Ovary (tissue), 3 donors: ENCODE measurements around the gene USP6.
"Not testable (repeated sequence)": the region's sequence is repeated elsewhere in the genome, so short reads cannot be mapped to it uniquely, and the experiment has no call there.

ENCODE experiments used
- EP300 ChIP-seq: sonication (generic); formaldehyde crosslinking; IDR thresholded peaks from one replicate; pipeline ENCODE4 v1.6.1; 2017; ENCODE audit warnings: antibody characterized with exemption
- TF ChIP-seq, protein P1 (sequence below), 3 donors: fragments of 450-650 bp in 2 of 3; fragments of 200-600 bp in 1 of 3; IDR thresholded peaks; one replicate each; pipeline versions ENCODE4 v1.5.1 to v1.8.0; 2016 to 2022; ENCODE audit warnings: antibody characterized with exemption in 3 of 3, mild to moderate bottlenecking in 1 of 3
- donor health status: DM: no; HTN: no; CAD: no.

DNA sequence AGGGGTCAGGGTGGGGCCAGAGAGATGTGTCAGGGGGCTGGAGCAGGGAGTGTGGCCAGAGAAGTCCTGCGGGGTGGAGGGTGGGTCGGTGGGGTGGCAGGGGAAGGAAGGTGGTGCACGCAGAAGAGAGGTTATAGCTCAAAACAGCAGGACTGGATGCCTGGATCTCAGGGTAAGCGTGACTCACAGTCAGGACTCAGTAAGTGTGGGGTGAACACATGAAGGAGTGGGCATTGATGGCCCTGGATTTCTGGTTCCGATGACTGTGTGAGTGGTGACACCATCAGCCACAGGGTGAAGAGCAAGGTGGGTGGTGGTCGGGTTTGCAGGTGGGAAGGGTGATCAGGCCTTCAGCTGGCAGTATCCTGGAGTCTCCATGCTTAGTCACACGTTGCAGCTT lies 6.2 kb downstream of the USP6 start:
- TF ChIP-seq, protein P1, sequence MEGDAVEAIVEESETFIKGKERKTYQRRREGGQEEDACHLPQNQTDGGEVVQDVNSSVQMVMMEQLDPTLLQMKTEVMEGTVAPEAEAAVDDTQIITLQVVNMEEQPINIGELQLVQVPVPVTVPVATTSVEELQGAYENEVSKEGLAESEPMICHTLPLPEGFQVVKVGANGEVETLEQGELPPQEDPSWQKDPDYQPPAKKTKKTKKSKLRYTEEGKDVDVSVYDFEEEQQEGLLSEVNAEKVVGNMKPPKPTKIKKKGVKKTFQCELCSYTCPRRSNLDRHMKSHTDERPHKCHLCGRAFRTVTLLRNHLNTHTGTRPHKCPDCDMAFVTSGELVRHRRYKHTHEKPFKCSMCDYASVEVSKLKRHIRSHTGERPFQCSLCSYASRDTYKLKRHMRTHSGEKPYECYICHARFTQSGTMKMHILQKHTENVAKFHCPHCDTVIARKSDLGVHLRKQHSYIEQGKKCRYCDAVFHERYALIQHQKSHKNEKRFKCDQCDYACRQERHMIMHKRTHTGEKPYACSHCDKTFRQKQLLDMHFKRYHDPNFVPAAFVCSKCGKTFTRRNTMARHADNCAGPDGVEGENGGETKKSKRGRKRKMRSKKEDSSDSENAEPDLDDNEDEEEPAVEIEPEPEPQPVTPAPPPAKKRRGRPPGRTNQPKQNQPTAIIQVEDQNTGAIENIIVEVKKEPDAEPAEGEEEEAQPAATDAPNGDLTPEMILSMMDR (IDR thresholded peaks at IDR 0.05): not testable (repeated sequence)
- not testable (repeated sequence) for TF ChIP-seq EP300
